HepG2 (cell line): ENCODE results near the gene MTHFD2L.

Experiments used
- ATF7-NPFF ChIP-seq: sonication (generic); formaldehyde crosslinking; IDR thresholded peaks from 2 replicates; pipeline ENCODE4 v1.8.1; 2023; ENCODE audit warnings: mild to moderate bottlenecking, low read depth, missing genetic modification reagents, moderate library complexity
- BRCA1 ChIP-seq: sonication (generic); formaldehyde crosslinking; IDR thresholded peaks from 2 replicates; pipeline ENCODE4 v1.4.0; 2020; ENCODE audit warnings: missing genetic modification reagents
- CTCF ChIP-seq: sonication (generic); formaldehyde crosslinking; IDR thresholded peaks from 2 replicates; pipeline ENCODE4 v1.5.0; 2020; ENCODE audit warnings: mild to moderate bottlenecking, missing genetic modification reagents, moderate library complexity
- FOXJ3 ChIP-seq: sonication (generic); formaldehyde crosslinking; IDR thresholded peaks from 2 replicates; pipeline ENCODE4 v1.4.0; 2020; ENCODE audit warnings: missing genetic modification reagents, mild to moderate bottlenecking, borderline replicate concordance
- POLR2A ChIP-seq, 2 experiments: IDR thresholded peaks; 2 replicates each; pipeline ENCODE4 v1.6.1; 2011; ENCODE audit warnings: low read depth in 2 of 2, low read length in 2 of 2, mild to moderate bottlenecking in 1 of 2, moderate library complexity in 1 of 2; ENCODE audit not compliant: insufficient read depth in 1 of 2
- SMC3 ChIP-seq: IDR thresholded peaks from 2 replicates; pipeline ENCODE4 v1.6.1; 2011; ENCODE audit warnings: low read length, improper control_type of control experiment
- STAT6 ChIP-seq: sonication (generic); formaldehyde crosslinking; IDR thresholded peaks from 2 replicates; pipeline ENCODE4 v1.4.0; 2020; ENCODE audit warnings: missing genetic modification reagents, mild to moderate bottlenecking, borderline replicate concordance
- SUZ12 ChIP-seq: fragments of 150-350 bp; IDR thresholded peaks from 2 replicates; pipeline ENCODE4 v1.6.1; 2014; ENCODE audit warnings: low read depth, low read length

GRCh38 chr4:74320559-74321118 is 162.7 kb downstream of the MTHFD2L start:
- TF ChIP-seq BRCA1 (no peak), SMC3 (peak; percentile 37; the same call in 1 of the 2 replicates), SUZ12 (no peak), POLR2A (IDR thresholded peaks at IDR 0.05; ENCODE audit: insufficient read depth in 1 of 2, low read depth in 2 of 2, low read length in 2 of 2) (no peak), STAT6 (no peak), ATF7-NPFF (no peak), CTCF (CRISPR knock-in tag) (peak; percentile 42), FOXJ3 (CRISPR knock-in tag) (no peak)
